HuH-7.5 (cell line): Measurements from ENCODE around the gene BACE2.
"Not testable (repeated sequence)": the region's sequence is repeated elsewhere in the genome, so short reads cannot be mapped to it uniquely, and the experiment has no call there.

Source experiments
- DNase-seq: peaks from one replicate; pipeline ENCODE4 v3.0.0; 2011; ENCODE audit warnings: low spot score

BACE2 gene

DNA sequence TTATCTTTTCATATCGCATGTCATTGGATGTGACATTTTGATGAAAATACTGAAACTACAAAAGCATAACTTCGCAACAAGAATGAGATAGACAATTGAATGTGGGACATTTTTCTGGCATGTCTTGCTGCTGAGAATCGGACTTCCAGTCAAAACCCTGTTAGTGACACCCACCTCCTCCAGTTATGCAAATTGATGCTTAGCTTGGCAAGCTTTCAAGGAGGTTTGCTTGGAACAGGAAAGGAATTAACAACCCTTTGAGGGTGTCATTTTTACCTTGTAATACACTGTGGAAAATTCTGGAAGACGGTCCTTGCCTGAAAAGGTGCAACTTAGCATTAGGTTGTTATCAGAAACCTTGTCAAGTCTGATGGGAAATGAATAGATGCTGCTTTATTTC lies 109.9 kb downstream of the BACE2 start:
- no peak for DNase-seq

- no peak for DNase-seq
These were observed 112.4 kb downstream of the BACE2 start for GRCh38 chr21:41280115-41280919.

GRCh38 chr21:41282412-41282811 lies 114.5 kb downstream of the BACE2 start:
- DNase-seq = no peak

GRCh38 chr21:41283211-41283818 lies 115.4 kb downstream of the BACE2 start:
- peak; percentile 43 for DNase-seq

- DNase-seq = no peak
These were observed 121.5 kb downstream of the BACE2 start for GRCh38 chr21:41289431-41289830.

GRCh38 chr21:41290106-41290799 lies 122.3 kb downstream of the BACE2 start:
- no peak for DNase-seq

DNA sequence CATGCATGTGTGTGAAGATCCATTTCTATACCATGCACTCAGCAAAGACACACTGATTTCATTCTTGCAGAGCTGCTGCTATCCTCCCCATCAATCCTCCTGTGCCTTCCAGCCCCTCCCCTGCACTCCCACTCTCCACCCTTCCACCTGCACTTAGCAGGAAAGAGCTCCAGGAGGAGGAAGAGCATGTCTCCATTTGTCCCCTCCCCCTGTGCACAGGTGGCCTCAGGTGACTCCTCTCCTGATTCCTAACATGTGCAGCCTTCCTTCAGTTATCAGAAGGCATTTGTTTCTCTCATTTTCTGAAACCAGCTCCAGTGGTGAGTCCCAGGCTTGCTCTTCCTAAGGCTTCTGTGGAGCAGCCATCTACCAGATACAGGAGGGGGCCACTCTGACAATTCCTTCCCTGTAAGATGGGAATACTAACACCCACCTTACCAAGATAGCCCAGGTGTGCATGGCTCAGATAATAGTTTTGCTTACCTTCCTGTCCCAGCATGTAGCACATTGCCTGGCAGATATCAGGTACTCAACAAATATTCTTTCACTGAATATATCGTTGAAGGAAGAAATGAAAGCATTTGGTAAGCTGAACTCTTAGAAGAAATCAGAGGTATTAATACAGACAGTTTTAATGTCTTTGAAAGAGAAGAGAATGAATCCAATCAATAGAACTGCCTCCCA lies 126.7 kb downstream of the BACE2 start:
- DNase-seq = no peak

- no peak for DNase-seq
These were observed 127.8 kb downstream of the BACE2 start for GRCh38 chr21:41295721-41296254.

GRCh38 chr21:41302976-41303375 lies 135.0 kb downstream of the BACE2 start:
- DNase-seq = no peak

DNA sequence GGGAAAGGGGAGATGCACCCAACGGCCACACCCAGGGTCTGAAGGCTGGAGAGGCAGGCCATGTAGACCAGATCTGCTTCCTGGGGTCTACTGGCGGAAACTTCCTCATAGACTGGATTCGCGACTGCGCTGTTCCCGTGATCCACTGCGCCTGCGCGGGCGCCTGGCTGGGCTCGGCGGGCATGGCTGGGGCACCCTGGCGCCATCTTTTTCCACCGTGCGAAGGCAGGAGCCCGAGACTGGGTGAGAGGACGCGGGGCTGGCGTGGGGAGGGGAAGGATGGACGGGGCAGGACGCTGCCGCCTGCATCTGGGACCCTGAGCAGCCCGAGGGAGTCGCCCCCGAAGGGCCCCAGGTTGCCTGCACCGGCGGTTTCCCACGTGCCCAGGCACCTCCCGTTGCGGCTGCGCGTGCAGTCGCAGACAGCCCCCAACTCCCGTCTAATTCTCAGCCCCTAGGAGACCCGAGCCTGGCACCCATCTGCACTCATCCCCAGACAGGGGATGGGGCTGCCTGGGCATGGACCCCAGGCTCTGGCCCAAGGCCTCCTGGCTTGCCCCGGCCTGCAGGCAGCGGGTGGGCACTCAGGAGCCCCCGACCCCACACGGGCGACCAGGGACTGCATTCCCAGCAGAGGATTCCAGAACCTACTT lies 136.2 kb downstream of the BACE2 start:
- no peak for DNase-seq

DNA sequence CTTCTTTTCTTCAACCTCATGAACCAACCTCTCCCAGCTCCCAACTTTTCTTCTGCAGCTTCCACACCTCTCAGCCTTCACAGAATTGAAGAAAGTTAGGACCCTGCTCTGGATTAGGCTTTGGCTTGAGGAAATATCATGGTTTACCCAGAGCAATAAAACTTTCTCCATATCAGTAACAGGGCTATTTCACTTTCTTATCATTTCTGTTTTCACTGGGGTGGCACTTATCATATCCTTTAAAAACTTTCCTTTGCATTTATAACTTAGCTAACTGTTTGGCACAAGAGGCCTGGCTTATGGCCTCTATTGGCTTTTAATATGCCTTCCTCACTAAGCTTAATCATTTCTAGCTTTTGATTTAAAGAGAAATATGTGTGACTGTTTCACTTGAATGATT lies 139.3 kb downstream of the BACE2 start:
- DNase-seq = no peak

DNA sequence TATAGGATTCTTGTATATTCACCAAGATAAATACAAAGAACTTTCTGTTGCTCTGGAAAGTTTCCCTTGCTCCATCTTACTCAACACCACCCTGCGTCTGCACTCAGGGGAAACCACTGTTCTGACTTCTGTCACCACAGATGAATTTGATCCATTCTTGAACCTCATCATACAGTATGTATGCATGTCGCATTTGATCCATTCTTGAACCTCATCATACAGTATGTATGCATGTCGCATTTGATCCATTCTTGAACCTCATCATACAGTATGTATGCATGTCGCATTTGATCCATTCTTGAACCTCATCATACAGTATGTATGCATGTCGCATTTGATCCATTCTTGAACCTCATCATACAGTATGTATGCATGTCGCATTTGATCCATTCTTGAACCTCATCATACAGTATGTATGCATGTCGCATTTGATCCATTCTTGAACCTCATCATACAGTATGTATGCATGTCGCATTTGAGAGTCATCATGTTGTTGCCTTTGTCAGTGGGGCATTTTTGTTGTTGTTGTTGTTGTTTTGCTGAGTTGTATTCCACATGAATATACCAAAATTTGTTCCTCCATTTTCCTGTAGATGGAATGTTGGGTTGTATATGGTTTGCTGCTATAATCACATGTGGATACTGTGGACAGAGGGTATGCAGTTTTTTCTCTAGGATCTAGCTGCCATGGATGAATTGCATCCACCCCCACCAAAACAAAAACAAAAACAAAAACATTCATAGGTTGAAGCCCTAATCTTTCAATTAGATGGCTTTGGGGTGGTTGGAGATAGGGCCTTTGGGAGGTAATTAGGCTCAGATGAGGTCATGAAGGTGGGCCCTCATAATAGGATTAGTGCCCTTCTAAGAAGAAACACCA lies 145.6 kb downstream of the BACE2 start:
- not testable (repeated sequence) for DNase-seq

DNA sequence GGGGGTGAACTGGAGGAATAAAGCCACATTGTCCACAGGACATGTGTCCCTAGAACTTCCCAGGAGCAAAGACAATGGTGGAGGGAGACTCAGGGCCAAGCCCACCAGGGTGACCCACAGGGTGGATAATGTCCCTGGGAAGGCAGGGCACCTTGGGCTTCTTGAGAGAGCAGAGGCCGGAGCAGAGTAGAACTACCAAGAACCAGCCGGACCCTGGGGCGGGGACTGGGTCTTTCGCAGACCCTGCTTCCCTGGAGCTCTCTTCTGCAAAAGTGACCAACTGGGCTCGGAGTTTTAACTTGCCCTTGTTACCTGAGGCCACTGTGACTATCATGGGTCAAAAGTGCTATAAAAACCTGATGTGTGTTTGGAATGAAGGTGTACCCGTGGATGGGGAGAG lies 147.8 kb downstream of the BACE2 start:
- DNase-seq = no peak

GRCh38 chr21:41316200-41317062 lies 148.5 kb downstream of the BACE2 start, which contains the start of gene FAM3B:
Gene FAM3B (plus strand): TSS chr21:41316801. CDS start chr21:41316880, 79 bp downstream.
- no peak for DNase-seq

DNA sequence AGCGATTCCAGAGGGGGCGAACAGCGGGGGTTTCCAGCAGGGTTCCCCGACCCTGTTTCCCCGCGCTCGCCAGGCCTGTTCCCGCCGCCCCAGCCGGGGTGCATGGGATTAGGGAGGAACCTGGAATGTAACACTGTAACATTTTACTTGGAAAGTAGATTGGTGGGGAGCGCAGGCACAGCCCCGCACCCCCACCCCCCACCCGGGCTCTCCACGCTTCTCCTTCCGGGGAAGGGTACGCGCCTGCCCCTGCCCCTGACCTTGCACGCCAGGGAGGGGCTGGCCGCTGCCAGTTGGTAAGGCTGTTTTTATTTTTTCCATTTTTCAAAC lies 149.1 kb downstream of the BACE2 start:
- no peak for DNase-seq

- DNase-seq = no peak
These were observed 149.5 kb downstream of the BACE2 start for GRCh38 chr21:41317458-41317857.

DNA sequence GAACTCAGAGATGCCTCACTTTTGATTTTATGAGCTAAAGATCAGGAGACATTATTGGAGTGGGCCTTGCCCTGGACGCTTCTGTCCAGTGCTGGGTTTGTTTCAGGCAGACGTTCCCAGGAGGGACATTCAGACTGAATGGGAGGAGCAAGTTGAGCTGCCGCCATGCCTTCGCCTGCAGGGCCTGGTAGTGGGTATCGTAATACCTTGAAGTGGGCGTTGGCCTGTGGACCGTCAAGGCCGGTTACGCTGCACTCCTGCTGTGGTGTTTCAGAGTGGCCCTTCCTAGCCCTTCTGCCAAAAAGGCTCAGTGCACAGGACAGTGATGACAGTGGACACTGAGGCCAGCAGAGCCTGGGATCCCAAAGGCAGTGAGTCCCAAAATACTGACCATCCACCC lies 150.3 kb downstream of the BACE2 start:
- DNase-seq = no peak

- DNase-seq = no peak
These were observed 151.3 kb downstream of the BACE2 start for GRCh38 chr21:41319273-41319672.

DNA sequence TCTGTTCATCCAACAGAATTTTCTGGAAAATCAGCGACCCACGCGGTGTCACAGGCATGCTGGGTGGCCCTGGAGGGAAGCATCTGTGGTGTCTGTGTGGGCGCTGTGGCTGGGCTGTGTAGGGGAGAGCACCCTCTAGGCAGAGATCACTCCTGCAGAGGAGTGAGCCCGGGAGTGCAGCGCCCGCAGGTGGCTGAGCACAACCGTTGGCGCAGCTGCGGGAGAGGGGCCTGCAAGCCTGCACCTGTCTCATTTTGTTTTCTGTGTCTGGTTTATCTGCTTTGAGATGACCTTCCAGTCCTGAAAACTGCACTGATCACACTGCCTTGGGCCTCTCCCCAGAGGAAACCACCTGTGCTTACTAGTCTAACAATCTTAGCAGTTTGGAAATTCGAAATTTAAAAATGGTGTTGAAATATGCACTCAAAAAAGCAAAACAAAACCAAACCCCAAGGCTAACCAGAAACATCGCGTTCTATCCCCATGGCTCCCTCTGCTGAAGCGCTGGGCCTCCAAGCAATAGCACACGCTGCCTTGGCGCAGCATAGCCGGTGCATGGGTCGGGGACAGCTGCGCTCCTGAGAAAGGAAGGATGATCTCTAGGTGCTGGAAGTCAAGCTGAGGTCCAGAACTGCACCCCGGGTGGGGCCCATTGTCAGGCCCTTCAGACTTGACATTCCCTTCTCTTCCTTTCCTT lies 153.4 kb downstream of the BACE2 start:
- DNase-seq = no peak
